Keratinocyte (primary cell): ENCODE measurements around the gene SYT1. TPM values are rescaled to one million over a fixed set of nuclear protein-coding genes. Genes with fewer than 3 reads are reported as not detected.
A peak's percentile ranks its signal among the peaks of the same experiment; 100 is the strongest.

Experiments
- DNase-seq: peaks from one replicate; pipeline ENCODE4 v3.0.0-alpha.2; 2011; ENCODE audit warnings: low read depth, missing footprints, low spot score
- FAIRE-seq: peaks from 2 replicates; lab custom pipeline; 2011; peaks lifted over from hg19 to GRCh38; lab: Jason Lieb, UNC
- H2AFZ ChIP-seq: 2 replicates; pipeline ENCODE4 v1.6.0; 2012; ENCODE audit warnings: low read length, control low read depth, inconsistent platforms; ENCODE audit not compliant: control insufficient read depth
- H3K27ac ChIP-seq: 2 replicates; pipeline ENCODE4 v1.5.1; 2011; ENCODE audit warnings: low read length; ENCODE audit not compliant: control insufficient read depth, insufficient read depth
- H3K27me3 ChIP-seq: 3 replicates; pipeline ENCODE4 v1.6.0; 2011; ENCODE audit warnings: low read length; ENCODE audit not compliant: control insufficient read depth, insufficient read depth; ENCODE audit errors: extremely low read depth
- H3K36me3 ChIP-seq, 2 experiments: 2 replicates in 1 of 2; 3 replicates in 1 of 2; pipeline ENCODE4 v1.5.1; 2011; ENCODE audit warnings: low read length in 2 of 2, mild to moderate bottlenecking in 1 of 2; ENCODE audit not compliant: control insufficient read depth in 2 of 2, insufficient read depth in 2 of 2; ENCODE audit errors: extremely low read depth in 1 of 2
- H3K4me1 ChIP-seq: 3 replicates; pipeline ENCODE4 v1.5.1; 2011; ENCODE audit warnings: low read length; ENCODE audit not compliant: control insufficient read depth, insufficient read depth; ENCODE audit errors: extremely low read depth
- H3K4me2 ChIP-seq: 3 replicates; pipeline ENCODE4 v1.6.0; 2011; ENCODE audit warnings: low read depth, low read length; ENCODE audit not compliant: control insufficient read depth, insufficient read depth; ENCODE audit errors: extremely low read depth
- H3K4me3 ChIP-seq, 3 experiments: fragments of 200-600 bp in 1 of 3; sonication (generic) in 1 of 3; 2 replicates in 2 of 3; 3 replicates in 1 of 3; pipeline ENCODE4 v1.5.1; 2011 to 2016; ENCODE audit warnings: low read length in 3 of 3, mild to moderate bottlenecking in 3 of 3, control low read depth in 2 of 3, inconsistent platforms in 1 of 3, low read depth in 1 of 3, mixed read lengths in 1 of 3, mixed run types in 1 of 3, moderate library complexity in 1 of 3; ENCODE audit not compliant: control insufficient read depth in 2 of 3, insufficient read depth in 2 of 3; ENCODE audit errors: extremely low read depth in 1 of 3
- H3K79me2 ChIP-seq: 2 replicates; pipeline ENCODE4 v1.6.0; 2012; ENCODE audit warnings: low read length; ENCODE audit not compliant: control insufficient read depth, insufficient read depth
- H3K9ac ChIP-seq: 3 replicates; pipeline ENCODE4 v1.6.0; 2011; ENCODE audit warnings: low read length; ENCODE audit not compliant: control insufficient read depth, insufficient read depth; ENCODE audit errors: extremely low read depth
- H3K9me1 ChIP-seq: 3 replicates; pipeline ENCODE4 v1.6.0; 2011; ENCODE audit warnings: low read length; ENCODE audit not compliant: control insufficient read depth, insufficient read depth; ENCODE audit errors: extremely low read depth
- H3K9me3 ChIP-seq: 2 replicates; pipeline ENCODE4 v1.5.1; 2012; ENCODE audit warnings: low read depth, low read length; ENCODE audit not compliant: control insufficient read depth
- H4K20me1 ChIP-seq: 3 replicates; pipeline ENCODE4 v1.6.0; 2011; ENCODE audit warnings: low read length; ENCODE audit not compliant: control insufficient read depth, insufficient read depth; ENCODE audit errors: extremely low read depth
- EZH2 ChIP-seq: IDR thresholded peaks from one replicate; pipeline ENCODE4 v1.6.1; 2012; ENCODE audit warnings: inconsistent platforms, mild to moderate bottlenecking, low read length, moderate library complexity
- dilution Hi-C: fragments of 300-500 bp; cut with MboI; formaldehyde crosslinking; loops from one replicate; pipeline ENCODE4 v1.7.0; 2020; ENCODE audit warnings: low sequenced_read_pairs; ENCODE audit not compliant: extremely low pct_ligation_motif_present
- polyA plus RNA-seq, 5 experiments: library from polyadenylated mRNA; depleted of rRNA in 3 of 5; stranded (reverse) in 3 of 5; stranded (forward) in 1 of 5; unstranded in 1 of 5; fragments of >200 nt; gene quantifications; 1 replicate in 1 of 5; 2 replicates in 3 of 5; 3 replicates in 1 of 5; pipeline versions ENCODE4 v1.2.1 to v1.2.3, GENCODE V29; 2011 to 2012; ENCODE audit warnings: missing spikeins in 2 of 5, low read depth in 1 of 5, low replicate concordance in 1 of 5
- TF ChIP-seq, protein P1 (sequence below), 3 experiments: IDR thresholded peaks in 1 of 3; conservative IDR thresholded peaks in 1 of 3; optimal IDR thresholded peaks in 1 of 3; 2 replicates in 2 of 3; 3 replicates in 1 of 3; pipeline versions ENCODE3 to v1.5.1; 2011; ENCODE audit warnings: low read length in 3 of 3, mild to moderate bottlenecking in 3 of 3, moderate library complexity in 2 of 3, control low read depth in 1 of 3, inconsistent platforms in 1 of 3; ENCODE audit not compliant: insufficient read depth in 2 of 3; ENCODE audit errors: extremely low read depth in 1 of 3

Gene SYT1
- polyA plus RNA-seq, 1 donor (not counting 4 experiments of a cell fraction or from before 2014, with no cell fraction given): 6.1 TPM

DNA sequence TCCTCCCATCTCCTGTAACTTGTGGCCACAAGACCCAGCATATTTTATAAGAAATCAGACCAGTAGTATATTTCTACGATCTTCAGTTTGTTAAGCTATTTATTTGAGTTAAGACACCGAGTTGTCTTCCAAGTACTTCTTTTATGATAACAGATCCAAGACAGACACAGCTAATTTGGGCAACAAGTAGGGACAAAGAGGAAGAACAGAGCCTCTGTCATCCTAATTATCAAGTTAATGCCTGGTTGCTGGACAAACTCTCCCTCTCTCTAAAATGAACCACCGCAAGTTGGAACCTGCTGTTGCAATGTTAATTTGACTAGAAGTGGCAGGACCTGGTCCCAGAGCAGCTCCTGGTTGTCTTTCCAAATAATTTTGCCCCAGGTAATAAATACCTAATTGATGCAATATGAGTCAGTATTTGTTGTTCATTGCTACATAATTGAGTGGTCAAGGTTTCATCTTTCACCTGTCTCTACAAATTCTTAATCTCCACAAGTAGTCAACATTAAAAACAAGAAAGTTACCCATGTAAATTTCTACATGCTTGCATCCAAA, 502.5 kb downstream of the SYT1 start:
- no peak overlapping the region for H3K27ac ChIP-seq
- FAIRE-seq: peak; percentile 48
- H3K9me1 ChIP-seq: no peaks in the 10 kb centered on the region
- no peaks in the 10 kb centered on the region for H3K27me3 ChIP-seq
- H3K4me2 ChIP-seq: peak overlapping the region; percentile 11
- H3K79me2 ChIP-seq: no peaks in the 10 kb centered on the region
- peaks cover 13% of the 10 kb centered on the region for H3K4me1 ChIP-seq
- H3K4me3 ChIP-seq: no peak overlapping the region
- no peak overlapping the region for H3K9ac ChIP-seq
- H3K36me3 ChIP-seq: no peaks in the 10 kb centered on the region
- H3K9me3 ChIP-seq: no peaks in the 10 kb centered on the region
- dilution Hi-C loops: no loop called here
- DNase-seq: no peak
- no peak for TF ChIP-seq EZH2
- TF ChIP-seq, protein P1, sequence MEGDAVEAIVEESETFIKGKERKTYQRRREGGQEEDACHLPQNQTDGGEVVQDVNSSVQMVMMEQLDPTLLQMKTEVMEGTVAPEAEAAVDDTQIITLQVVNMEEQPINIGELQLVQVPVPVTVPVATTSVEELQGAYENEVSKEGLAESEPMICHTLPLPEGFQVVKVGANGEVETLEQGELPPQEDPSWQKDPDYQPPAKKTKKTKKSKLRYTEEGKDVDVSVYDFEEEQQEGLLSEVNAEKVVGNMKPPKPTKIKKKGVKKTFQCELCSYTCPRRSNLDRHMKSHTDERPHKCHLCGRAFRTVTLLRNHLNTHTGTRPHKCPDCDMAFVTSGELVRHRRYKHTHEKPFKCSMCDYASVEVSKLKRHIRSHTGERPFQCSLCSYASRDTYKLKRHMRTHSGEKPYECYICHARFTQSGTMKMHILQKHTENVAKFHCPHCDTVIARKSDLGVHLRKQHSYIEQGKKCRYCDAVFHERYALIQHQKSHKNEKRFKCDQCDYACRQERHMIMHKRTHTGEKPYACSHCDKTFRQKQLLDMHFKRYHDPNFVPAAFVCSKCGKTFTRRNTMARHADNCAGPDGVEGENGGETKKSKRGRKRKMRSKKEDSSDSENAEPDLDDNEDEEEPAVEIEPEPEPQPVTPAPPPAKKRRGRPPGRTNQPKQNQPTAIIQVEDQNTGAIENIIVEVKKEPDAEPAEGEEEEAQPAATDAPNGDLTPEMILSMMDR (optimal IDR thresholded peaks at IDR 0.05 in 1 of 3, IDR thresholded peaks at IDR 0.05 in 1 of 3, conservative IDR thresholded peaks at IDR 0.05 in 1 of 3; ENCODE audit: extremely low read depth in 1 of 3, insufficient read depth in 2 of 3, low read length in 3 of 3): no peak
- H4K20me1 ChIP-seq: no peaks in the 10 kb centered on the region
- no peak overlapping the region for H2AFZ ChIP-seq

GRCh38 chr12:79370021-79370420, 505.4 kb downstream of the SYT1 start:
- no peak overlapping the region for H3K4me3 ChIP-seq
- no peaks in the 10 kb centered on the region for H3K79me2 ChIP-seq
- H3K4me1 ChIP-seq: peaks cover 16% of the 10 kb centered on the region
- no peak overlapping the region for H3K27ac ChIP-seq
- no peaks in the 10 kb centered on the region for H3K36me3 ChIP-seq
- no peak overlapping the region for H3K4me2 ChIP-seq
- H3K27me3 ChIP-seq: no peaks in the 10 kb centered on the region
- no peaks in the 10 kb centered on the region for H3K9me3 ChIP-seq
- H2AFZ ChIP-seq: no peak overlapping the region
- no peaks in the 10 kb centered on the region for H4K20me1 ChIP-seq
- H3K9ac ChIP-seq: no peak overlapping the region
- no peak for DNase-seq
- TF ChIP-seq, protein P1 (optimal IDR thresholded peaks at IDR 0.05 in 1 of 3, IDR thresholded peaks at IDR 0.05 in 1 of 3, conservative IDR thresholded peaks at IDR 0.05 in 1 of 3; ENCODE audit: extremely low read depth in 1 of 3, insufficient read depth in 2 of 3, low read length in 3 of 3): no peak
- TF ChIP-seq EZH2: no peak
- no peak for FAIRE-seq
- no peaks in the 10 kb centered on the region for H3K9me1 ChIP-seq
- dilution Hi-C loops: no loop called here
